ENCODE measurements around the gene YJEFN3.

Gene YJEFN3

GRCh38 chr19:19558055-19558454 lies 29.3 kb downstream of the YJEFN3 start:
- no peak for DNase-seq

GRCh38 chr19:19558636-19559035 lies 29.9 kb downstream of the YJEFN3 start:
- DNase-seq: no peak

DNA sequence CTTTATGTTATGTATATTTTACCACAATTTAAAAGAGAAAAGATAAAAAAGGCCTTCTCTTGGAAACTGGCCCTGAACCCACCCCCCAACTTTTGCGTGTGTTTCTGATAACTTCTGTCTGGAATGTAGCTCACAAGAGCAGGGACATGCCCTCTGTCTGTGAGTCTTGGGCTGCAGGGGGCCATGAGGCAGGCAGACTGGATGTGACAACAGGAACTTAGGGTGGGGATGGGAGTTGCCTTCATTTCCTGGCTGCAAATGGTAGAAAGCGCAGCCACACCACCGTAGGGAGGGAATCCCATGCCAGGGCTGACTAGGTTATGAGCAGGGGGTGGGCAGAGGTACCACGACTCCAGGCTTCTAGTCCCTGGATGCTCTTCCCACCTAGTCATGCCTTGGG lies 31.2 kb downstream of the YJEFN3 start:
- DNase-seq: no peak

- DNase-seq: no peak
Measured at GRCh38 chr19:19561946-19562664, 33.4 kb downstream of the YJEFN3 start.

- no peak for DNase-seq
Measured at GRCh38 chr19:19562665-19563347, 34.1 kb downstream of the YJEFN3 start.

- no peak for DNase-seq
Measured at GRCh38 chr19:19563348-19563848, 34.7 kb downstream of the YJEFN3 start.

DNA sequence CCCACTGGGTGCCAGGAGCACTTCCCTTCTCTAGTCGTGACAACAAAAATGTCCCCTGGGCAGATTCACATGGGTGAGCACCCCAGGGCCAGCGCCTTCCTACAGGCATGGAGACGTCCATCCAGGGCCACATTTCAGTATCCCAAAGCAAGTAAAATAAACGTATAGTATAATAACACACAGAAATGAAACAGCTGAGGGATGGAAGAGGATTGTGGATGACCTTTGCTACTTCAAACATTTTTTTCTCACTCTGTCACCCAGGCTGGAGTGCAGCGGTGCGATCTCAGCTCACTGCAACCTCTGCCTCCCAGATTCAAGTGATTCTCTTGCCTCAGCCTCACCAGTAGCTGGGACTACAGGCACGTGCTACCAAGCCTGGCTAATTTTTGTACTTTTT lies 37.6 kb downstream of the YJEFN3 start:
- DNase-seq: no peak

DNA sequence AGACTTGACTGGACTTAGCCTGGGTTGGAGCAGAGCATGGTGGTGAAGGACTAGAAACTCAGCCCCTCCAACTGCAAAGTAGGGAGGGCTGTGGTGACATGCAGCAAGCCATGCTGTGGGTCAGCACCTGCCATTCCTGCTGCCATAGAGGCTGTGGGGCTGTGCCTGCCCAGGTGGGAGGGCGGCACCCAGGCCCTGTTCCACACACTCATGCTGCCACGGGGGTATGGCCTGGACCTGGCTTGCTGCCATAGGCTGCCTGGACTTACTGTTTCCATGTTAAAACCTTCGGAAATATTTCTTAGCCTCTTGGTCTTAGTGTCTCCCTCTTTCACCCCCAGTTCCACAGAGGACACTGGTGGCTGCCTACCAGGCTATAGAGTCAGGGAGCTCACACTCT lies 38.7 kb downstream of the YJEFN3 start:
- no peak for DNase-seq

DNA sequence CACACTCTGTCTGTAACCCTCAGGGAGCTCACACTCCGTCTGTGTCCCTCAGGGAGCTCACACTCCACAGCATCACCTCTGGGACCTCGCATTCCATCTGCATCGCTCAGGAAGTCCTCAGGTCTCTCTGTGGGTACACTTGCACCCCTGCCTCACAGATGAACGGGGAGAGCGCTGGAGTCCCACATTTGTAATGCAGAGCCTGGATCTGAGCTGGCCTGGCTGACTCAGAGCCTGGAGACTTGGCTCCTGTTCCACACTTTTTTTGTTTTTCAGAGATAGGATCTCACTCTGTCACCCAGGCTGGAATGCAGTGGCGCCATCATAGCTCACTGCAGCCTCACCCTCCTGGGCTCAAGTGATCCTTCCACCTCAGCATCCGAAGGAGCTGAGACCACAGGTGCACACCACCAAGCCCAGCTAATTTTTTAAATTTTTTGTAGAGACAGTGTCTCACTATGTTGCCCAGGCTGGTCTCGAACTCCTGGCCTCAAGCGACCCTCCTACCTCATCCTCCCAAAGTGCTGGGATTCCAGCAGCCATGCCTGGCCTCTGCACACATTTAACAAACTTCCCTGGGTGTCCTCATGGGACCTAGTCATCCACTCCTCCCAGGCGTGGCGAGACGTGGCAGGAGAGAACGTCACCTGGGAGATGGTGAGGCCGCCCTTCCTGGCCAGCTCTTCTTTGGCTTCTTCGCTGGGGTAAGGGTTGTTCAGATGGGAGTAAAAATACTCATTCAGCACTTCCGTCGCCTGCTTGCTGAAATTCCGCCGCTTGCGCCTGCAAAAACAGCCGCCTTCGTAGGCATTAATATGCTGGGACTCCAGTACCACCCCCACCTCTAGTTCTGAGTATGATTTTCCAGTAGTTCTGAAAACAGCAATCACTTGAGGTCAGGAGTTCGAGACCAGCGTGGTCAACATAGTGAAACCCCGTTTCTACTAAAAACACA lies 40.4 kb downstream of the YJEFN3 start:
- DNase-seq: no peak

DNA sequence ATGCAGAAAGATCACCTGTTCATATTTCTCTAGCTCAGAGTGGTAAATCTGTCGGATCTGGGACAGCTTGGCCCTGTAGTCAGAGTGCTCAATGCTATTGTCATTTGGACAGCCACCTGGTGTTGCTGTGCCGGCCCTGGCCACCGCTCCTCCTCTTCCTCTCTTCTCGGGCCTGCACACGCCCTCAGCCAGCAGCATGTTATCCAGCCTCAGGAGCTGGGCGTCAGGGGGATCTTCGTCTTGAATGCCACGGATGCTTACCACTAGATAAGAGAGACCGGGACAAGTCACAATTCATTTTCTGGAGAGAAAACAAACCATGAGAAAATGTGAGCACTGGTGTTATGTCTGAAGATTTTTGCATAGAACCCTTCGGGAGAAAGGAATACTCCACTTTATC lies 41.9 kb downstream of the YJEFN3 start:
- DNase-seq: no peak

DNA sequence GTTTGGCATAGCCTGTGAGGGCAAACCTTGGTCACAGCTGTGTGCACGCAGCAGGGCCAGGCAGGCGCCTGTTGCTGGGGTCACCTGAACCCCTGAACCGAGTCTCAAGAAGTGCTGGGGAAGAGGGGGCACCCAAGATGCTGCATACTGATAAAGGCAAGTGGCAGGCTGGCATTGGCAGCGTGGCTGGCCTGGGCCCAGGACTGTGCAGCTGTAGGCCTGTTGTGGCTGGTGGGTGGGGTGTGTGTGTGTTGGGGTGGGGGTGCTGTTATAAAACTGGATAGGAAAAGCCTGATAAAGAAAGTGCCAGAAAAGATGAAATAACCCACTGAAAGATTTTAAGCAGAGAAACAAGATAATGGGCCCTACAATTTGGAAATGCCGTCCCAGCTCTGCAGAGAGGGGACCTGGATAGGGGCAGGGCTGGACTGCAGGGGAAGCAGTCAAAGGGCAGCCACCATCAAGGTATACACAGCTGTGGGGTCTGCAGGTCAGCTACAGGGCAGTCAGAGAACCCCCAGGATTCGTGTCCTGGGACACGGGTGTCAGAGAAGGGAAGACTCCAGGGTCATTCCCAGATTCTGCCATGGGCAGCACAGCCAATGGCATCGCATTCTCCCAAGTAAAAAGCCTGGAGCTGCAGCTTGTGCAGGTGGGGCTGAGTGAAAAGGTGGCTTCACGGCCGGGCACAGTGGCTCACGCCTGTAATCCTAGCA lies 42.5 kb downstream of the YJEFN3 start:
- DNase-seq: no peak

GRCh38 chr19:19575411-19575810 lies 46.7 kb downstream of the YJEFN3 start:
- DNase-seq: no peak

- DNase-seq: no peak
Measured at GRCh38 chr19:19578252-19578651, 49.5 kb downstream of the YJEFN3 start.

DNA sequence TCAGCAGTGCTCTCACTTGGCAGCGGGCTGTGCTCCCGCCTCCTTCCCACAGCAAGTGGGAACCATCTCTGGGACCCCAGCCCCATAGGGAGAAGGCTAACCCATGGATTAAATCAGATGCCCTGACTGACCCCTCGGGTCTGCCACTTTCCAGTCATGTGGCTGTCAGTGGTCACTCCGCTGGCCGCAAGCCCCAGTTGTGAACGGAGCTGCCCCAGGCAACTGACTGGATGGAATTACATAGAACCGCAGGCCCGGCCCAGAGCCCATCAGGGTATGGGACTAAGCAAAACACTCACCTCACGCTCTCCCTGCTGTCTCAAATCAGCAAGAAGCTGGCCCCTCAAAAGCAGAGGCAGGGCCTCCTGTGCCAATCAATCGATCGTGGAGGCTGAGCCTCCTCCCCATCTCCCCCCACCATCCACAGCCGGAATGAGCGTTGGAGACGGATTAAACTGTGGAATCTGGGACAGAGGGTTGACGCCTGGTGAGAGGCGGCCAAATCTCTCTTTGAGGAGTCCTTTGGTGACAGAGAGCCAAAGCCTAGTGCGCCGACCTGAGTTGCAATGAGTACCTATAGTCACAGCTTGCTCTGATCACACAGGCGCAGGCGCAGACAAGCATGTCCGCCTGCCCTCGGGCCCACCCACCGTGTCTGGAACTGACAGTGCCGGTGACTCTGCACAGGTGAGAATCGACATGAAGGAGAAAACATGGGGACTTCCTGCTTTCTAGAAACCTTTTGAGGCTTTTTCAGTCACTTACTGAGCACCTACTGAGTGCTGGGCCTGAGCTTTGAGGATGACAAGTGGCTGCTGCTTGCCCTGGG lies 51.0 kb downstream of the YJEFN3 start:
- no peak for DNase-seq

- no peak for DNase-seq
Measured at GRCh38 chr19:19580418-19580817, 51.7 kb downstream of the YJEFN3 start.

- no peak for DNase-seq
Measured at GRCh38 chr19:19581391-19581790, 52.7 kb downstream of the YJEFN3 start.

DNA sequence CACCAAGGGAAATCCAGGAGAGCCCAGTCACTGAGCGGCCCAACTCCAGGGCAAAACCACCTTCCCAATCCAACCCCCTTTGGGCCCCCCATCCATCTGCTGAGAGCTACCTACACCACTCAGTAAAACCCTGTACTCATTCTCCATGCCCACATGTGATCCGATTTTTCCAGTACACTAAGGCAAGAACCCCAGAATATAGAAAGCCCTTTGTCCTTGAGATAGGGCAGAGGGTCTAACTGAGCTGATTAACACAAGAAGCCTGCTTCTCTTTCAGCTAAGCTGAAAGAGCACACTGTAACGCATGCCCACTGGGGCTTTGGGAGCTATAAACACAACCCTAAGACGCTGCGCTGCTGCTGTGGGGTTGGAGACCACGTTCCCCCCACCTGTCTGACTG lies 53.8 kb downstream of the YJEFN3 start:
- no peak for DNase-seq

DNA sequence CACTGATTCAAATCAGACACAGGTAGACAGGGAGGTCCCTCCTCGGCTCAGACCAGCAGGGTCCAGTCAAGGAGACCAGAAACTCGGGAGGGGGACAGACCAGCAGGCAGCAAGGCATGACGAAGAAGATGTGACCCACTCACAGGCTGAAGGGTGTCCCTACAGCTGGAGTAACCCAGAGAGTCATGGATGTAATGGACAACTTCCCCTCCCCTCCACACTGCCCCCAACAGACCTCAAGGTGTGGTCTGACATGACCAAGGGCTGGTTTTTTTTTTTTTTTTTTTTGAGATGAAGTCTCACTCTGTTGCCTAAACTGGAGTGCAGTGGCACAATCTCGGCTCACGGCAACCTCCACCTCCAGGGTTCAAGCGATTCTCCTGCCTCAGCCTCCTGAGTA lies 55.6 kb downstream of the YJEFN3 start:
- DNase-seq: no peak

Measured in NCI-H526 (cell line).